SK-N-SH treated with all-trans-retinoic acid at 6 μM for 48 hours (cell line): ENCODE data around the gene ERMARD.

Experiments used
- CREB5 ChIP-seq: fragments of 250-450 bp; sonication (Bioruptor Pico); IDR thresholded peaks from 2 replicates; pipeline ENCODE4 v1.5.1; 2020; ENCODE audit warnings: low read depth, mild to moderate bottlenecking, moderate library complexity
- CSRNP3 ChIP-seq: fragments of 250-450 bp; sonication (Bioruptor Pico); IDR thresholded peaks from 2 replicates; pipeline ENCODE4 v1.5.1; 2021; ENCODE audit warnings: mild to moderate bottlenecking, moderate library complexity
- PPARA ChIP-seq: fragments of 250-450 bp; sonication (Bioruptor Pico); IDR thresholded peaks from 2 replicates; pipeline ENCODE4 v1.5.0; 2020; ENCODE audit warnings: mild to moderate bottlenecking, borderline replicate concordance
- TOX ChIP-seq: fragments of 250-450 bp; sonication (Bioruptor Pico); IDR thresholded peaks from 2 replicates; pipeline ENCODE4 v1.8.0; 2021; ENCODE audit warnings: mild to moderate bottlenecking, moderate library complexity, borderline replicate concordance
- ZFP30 ChIP-seq: fragments of 450-650 bp; formaldehyde crosslinking; IDR thresholded peaks from 2 replicates; pipeline ENCODE4 v1.5.0; 2022; ENCODE audit warnings: mild to moderate bottlenecking, moderate library complexity
- ZNF70 ChIP-seq: fragments of 450-650 bp; formaldehyde crosslinking; IDR thresholded peaks from 2 replicates; pipeline ENCODE4 v1.5.0; 2020; ENCODE audit warnings: mild to moderate bottlenecking, moderate library complexity
- TF ChIP-seq, protein P1 (sequence below): fragments of 250-450 bp; sonication (Bioruptor Pico); IDR thresholded peaks from 2 replicates; pipeline ENCODE4 v1.8.0; 2020; ENCODE audit warnings: mild to moderate bottlenecking, moderate library complexity, borderline replicate concordance

DNA sequence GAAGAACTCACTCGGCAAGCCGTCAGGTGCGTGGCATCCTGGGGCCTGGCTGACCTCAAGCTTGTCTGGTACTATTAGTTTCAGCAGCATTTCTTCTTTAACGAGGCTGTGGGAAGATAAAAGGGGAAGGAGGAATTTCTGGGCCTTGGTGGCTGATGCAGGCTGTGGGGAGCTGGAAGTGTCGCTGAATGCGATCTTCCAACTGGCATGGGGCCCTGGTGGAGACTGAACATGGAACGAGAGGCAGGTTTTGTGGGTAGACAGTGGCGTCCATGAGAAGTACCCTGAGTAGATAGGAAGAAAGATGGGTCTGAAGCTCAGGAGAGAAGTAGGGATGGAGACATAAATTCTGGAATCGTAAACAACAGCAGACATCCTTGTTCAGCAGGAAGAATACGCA, 23.9 kb downstream of the ERMARD start:
- no peak for TF ChIP-seq ZNF70 (CRISPR knock-in tag)
- no peak for TF ChIP-seq CREB5 (CRISPR knock-in tag)
- TF ChIP-seq PPARA (CRISPR knock-in tag), result no peak
- no peak for TF ChIP-seq TOX (CRISPR knock-in tag)
- TF ChIP-seq, protein P1, sequence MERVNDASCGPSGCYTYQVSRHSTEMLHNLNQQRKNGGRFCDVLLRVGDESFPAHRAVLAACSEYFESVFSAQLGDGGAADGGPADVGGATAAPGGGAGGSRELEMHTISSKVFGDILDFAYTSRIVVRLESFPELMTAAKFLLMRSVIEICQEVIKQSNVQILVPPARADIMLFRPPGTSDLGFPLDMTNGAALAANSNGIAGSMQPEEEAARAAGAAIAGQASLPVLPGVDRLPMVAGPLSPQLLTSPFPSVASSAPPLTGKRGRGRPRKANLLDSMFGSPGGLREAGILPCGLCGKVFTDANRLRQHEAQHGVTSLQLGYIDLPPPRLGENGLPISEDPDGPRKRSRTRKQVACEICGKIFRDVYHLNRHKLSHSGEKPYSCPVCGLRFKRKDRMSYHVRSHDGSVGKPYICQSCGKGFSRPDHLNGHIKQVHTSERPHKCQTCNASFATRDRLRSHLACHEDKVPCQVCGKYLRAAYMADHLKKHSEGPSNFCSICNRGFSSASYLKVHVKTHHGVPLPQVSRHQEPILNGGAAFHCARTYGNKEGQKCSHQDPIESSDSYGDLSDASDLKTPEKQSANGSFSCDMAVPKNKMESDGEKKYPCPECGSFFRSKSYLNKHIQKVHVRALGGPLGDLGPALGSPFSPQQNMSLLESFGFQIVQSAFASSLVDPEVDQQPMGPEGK, result no peak
- no peak for TF ChIP-seq CSRNP3 (CRISPR knock-in tag)
- no peak for TF ChIP-seq ZFP30 (CRISPR knock-in tag)
